H1 (cell line): ENCODE data around the gene ZCCHC12. TPM values are rescaled to one million over a fixed set of nuclear protein-coding genes. Genes with fewer than 3 reads are reported as not detected.

Experiments used
- CTCF ChIA-PET: fragments of 300-600 bp; sonication (Branson Sonifier 250); formaldehyde crosslinking; loops from one replicate; lab custom pipeline; 2021; ENCODE audit not compliant: partially characterized antibody; lab: Charles Lee
- POLR2A ChIA-PET: fragments of 300-600 bp; sonication (Branson Sonifier 250); formaldehyde crosslinking; loops from one replicate; lab custom pipeline; 2021; ENCODE audit warnings: inconsistent platforms; ENCODE audit not compliant: partially characterized antibody; lab: Charles Lee
- DNase-seq, 2 experiments: peaks; one replicate each; pipeline versions ENCODE4 v3.0.0 to v3.0.0-alpha.2; 2010 to 2022; ENCODE audit warnings: low spot score in 2 of 2, low read depth in 1 of 2, mixed read lengths in 1 of 2
- FAIRE-seq: peaks from 2 replicates; lab custom pipeline; 2011; peaks lifted over from hg19 to GRCh38; lab: Jason Lieb, UNC
- H2AFZ ChIP-seq: 2 replicates; pipeline ENCODE4 v1.8.1; 2012; ENCODE audit warnings: low read length, inconsistent platforms
- H2AK5ac ChIP-seq: 2 replicates; pipeline ENCODE4 v1.6.1; 2013; ENCODE audit warnings: low read depth, low read length
- H2BK120ac ChIP-seq: replicated peaks from 2 replicates; pipeline ENCODE3; 2013; ENCODE audit warnings: low read depth, low read length, inconsistent platforms
- H2BK12ac ChIP-seq: 2 replicates; pipeline ENCODE4 v1.6.1; 2013; ENCODE audit warnings: low read depth, low read length
- H2BK15ac ChIP-seq: 2 replicates; pipeline ENCODE4 v1.6.1; 2013; ENCODE audit warnings: low read length
- H2BK20ac ChIP-seq: 2 replicates; pipeline ENCODE4 v1.6.1; 2013; ENCODE audit warnings: low read length
- H2BK5ac ChIP-seq: 2 replicates; pipeline ENCODE4 v1.6.1; 2013; ENCODE audit warnings: low read depth, low read length
- H3K14ac ChIP-seq: 2 replicates; pipeline ENCODE4 v1.6.1; 2013; ENCODE audit warnings: inconsistent platforms; ENCODE audit not compliant: insufficient read length
- H3K18ac ChIP-seq: 2 replicates; pipeline ENCODE4 v1.6.1; 2013; ENCODE audit warnings: low read length; ENCODE audit errors: extremely low read depth
- H3K23ac ChIP-seq: 2 replicates; pipeline ENCODE4 v1.6.1; 2013; ENCODE audit warnings: inconsistent platforms; ENCODE audit not compliant: insufficient read length
- H3K23me2 ChIP-seq: 2 replicates; pipeline ENCODE4 v1.6.1; 2013; ENCODE audit warnings: low read depth, low read length
- H3K27ac ChIP-seq: 2 replicates; pipeline ENCODE4 v1.6.1; 2011; ENCODE audit warnings: low read depth, low read length, inconsistent platforms
- H3K27me3 ChIP-seq, 4 experiments: replicated peaks in 1 of 4; 1 replicate in 1 of 4; 2 replicates in 3 of 4; pipeline versions ENCODE4 v1.6.1 to v1.8.1; 2011 to 2013; ENCODE audit warnings: low read length in 3 of 4, mild to moderate bottlenecking in 3 of 4, inconsistent platforms in 2 of 4, mixed read lengths in 2 of 4, moderate library complexity in 1 of 4; ENCODE audit not compliant: control insufficient read depth in 3 of 4, insufficient read depth in 3 of 4; ENCODE audit errors: extremely low read depth in 1 of 4
- H3K36me3 ChIP-seq, 4 experiments: 2 replicates each; pipeline versions ENCODE4 v1.6.1 to v1.8.1; 2011 to 2013; ENCODE audit warnings: mild to moderate bottlenecking in 4 of 4, low read length in 3 of 4, moderate library complexity in 2 of 4, control low read depth in 1 of 4, inconsistent platforms in 1 of 4; ENCODE audit not compliant: insufficient read depth in 4 of 4, control insufficient read depth in 2 of 4
- H3K4ac ChIP-seq: replicated peaks from 2 replicates; pipeline ENCODE3; 2013; ENCODE audit warnings: low read length, low read depth, mixed read lengths, inconsistent platforms; ENCODE audit not compliant: insufficient read length
- H3K4me1 ChIP-seq, 4 experiments: replicated peaks in 1 of 4; 1 replicate in 1 of 4; 2 replicates in 3 of 4; pipeline versions ENCODE4 v1.6.1 to v1.8.1; 2011 to 2013; ENCODE audit warnings: low read length in 3 of 4, inconsistent platforms in 2 of 4, mixed read lengths in 1 of 4; ENCODE audit not compliant: insufficient read depth in 4 of 4, control insufficient read depth in 3 of 4
- H3K4me2 ChIP-seq, 2 experiments: 2 replicates each; pipeline versions ENCODE4 v1.6.1 to v1.8.1; 2011 to 2013; ENCODE audit warnings: low read depth in 2 of 2, low read length in 2 of 2, control low read depth in 1 of 2, inconsistent platforms in 1 of 2, mild to moderate bottlenecking in 1 of 2; ENCODE audit not compliant: insufficient read depth in 1 of 2
- H3K4me3 ChIP-seq, 4 experiments: fragments of 200-600, 300-600 bp in 1 of 4; sonication (generic), shearing (Covaris generic), sonication (Bioruptor Twin) in 1 of 4; 2 replicates each; pipeline versions ENCODE4 v1.5.1 to v1.8.1; 2011 to 2016; ENCODE audit warnings: low read length in 4 of 4, low read depth in 3 of 4, control low read depth in 2 of 4, inconsistent platforms in 2 of 4, mild to moderate bottlenecking in 2 of 4, mixed read lengths in 1 of 4, moderate library complexity in 1 of 4; ENCODE audit not compliant: insufficient read depth in 2 of 4; ENCODE audit errors: extremely low read depth in 1 of 4
- H3K56ac ChIP-seq: replicated peaks from 2 replicates; pipeline ENCODE3; 2013; ENCODE audit warnings: low read depth, mild to moderate bottlenecking, mixed read lengths, low read length, inconsistent platforms; ENCODE audit not compliant: insufficient read length
- H3K79me1 ChIP-seq: 2 replicates; pipeline ENCODE4 v1.6.1; 2013; ENCODE audit warnings: low read depth, low read length, control low read depth
- H3K79me2 ChIP-seq, 2 experiments: 2 replicates each; pipeline versions ENCODE4 v1.6.1 to v1.8.1; 2012 to 2013; ENCODE audit warnings: low read length in 2 of 2, mild to moderate bottlenecking in 2 of 2, inconsistent platforms in 1 of 2; ENCODE audit not compliant: insufficient read depth in 2 of 2, control insufficient read depth in 1 of 2
- H3K9ac ChIP-seq, 4 experiments: replicated peaks in 1 of 4; 1 replicate in 1 of 4; 2 replicates in 3 of 4; pipeline versions ENCODE4 v1.6.1 to v1.8.1; 2011 to 2013; ENCODE audit warnings: low read depth in 3 of 4, low read length in 3 of 4, control low read depth in 2 of 4, mild to moderate bottlenecking in 2 of 4, moderate library complexity in 2 of 4, inconsistent platforms in 1 of 4; ENCODE audit errors: extremely low read depth in 1 of 4
- H3K9me3 ChIP-seq, 2 experiments: 2 replicates each; pipeline versions ENCODE4 v1.6.1 to v1.8.1; 2012 to 2013; ENCODE audit warnings: mild to moderate bottlenecking in 2 of 2, moderate library complexity in 2 of 2, control low read depth in 1 of 2, inconsistent platforms in 1 of 2, low read depth in 1 of 2, low read length in 1 of 2, mixed read lengths in 1 of 2; ENCODE audit not compliant: insufficient read depth in 2 of 2
- H4K20me1 ChIP-seq, 2 experiments: replicated peaks in 1 of 2; 2 replicates each; pipeline versions ENCODE3 to v1.8.1; 2011 to 2013; ENCODE audit warnings: inconsistent platforms in 2 of 2, low read length in 2 of 2, mild to moderate bottlenecking in 1 of 2; ENCODE audit not compliant: insufficient read depth in 2 of 2, control insufficient read depth in 1 of 2
- H4K5ac ChIP-seq: 2 replicates; pipeline ENCODE4 v1.6.1; 2013; ENCODE audit warnings: low read length, low read depth, mixed read lengths, inconsistent platforms; ENCODE audit not compliant: insufficient read length
- H4K8ac ChIP-seq: 2 replicates; pipeline ENCODE4 v1.8.0; 2013; ENCODE audit warnings: mild to moderate bottlenecking, moderate library complexity, low read length, inconsistent platforms; ENCODE audit not compliant: insufficient read depth; ENCODE audit errors: extremely low read depth
- H4K91ac ChIP-seq: replicated peaks from 2 replicates; pipeline ENCODE3; 2013; ENCODE audit warnings: low read length, mixed read lengths, inconsistent platforms; ENCODE audit not compliant: insufficient read length
- CHD1 ChIP-seq: IDR thresholded peaks from 2 replicates; pipeline ENCODE4 v1.6.1; 2012; ENCODE audit warnings: low read depth, low read length, improper control_type of control experiment
- E2F6 ChIP-seq: IDR thresholded peaks from 2 replicates; pipeline ENCODE4 v1.6.1; 2012; ENCODE audit warnings: inconsistent platforms
- FOSL1 ChIP-seq: IDR thresholded peaks from 2 replicates; pipeline ENCODE4 v1.6.1; 2011; ENCODE audit warnings: mild to moderate bottlenecking, low read depth, low read length, moderate library complexity; ENCODE audit not compliant: insufficient read depth
- PHF8 ChIP-seq: fragments of 200-600 bp; sonication (generic); conservative IDR thresholded peaks from 2 replicates; pipeline ENCODE4 v1.7.1; 2012; ENCODE audit warnings: low read depth, mild to moderate bottlenecking, inconsistent platforms, low read length, moderate library complexity
- TEAD4 ChIP-seq: IDR thresholded peaks from 2 replicates; pipeline ENCODE4 v1.6.1; 2012; ENCODE audit warnings: low read depth, low read length, inconsistent platforms, mixed read lengths
- WGBS, 2 experiments: shearing (Covaris generic) in 1 of 2; methylation state at CpG; one replicate each; pipeline versions ENCODE4 v1.1.6 to v1.1.7; 2013 to 2015; ENCODE audit warnings: low lambda C conversion rate in 2 of 2, mixed read lengths in 2 of 2, inconsistent platforms in 1 of 2, low coverage in 1 of 2, missing lambda C conversion rate in 1 of 2; ENCODE audit not compliant: insufficient replicate concordance in 2 of 2, insufficient coverage in 1 of 2, insufficient read length in 1 of 2; ENCODE audit errors: extremely low coverage in 1 of 2, missing lambda C conversion rate in 1 of 2; 5-methylcytosine and 5-hydroxymethylcytosine counted together
- polyA plus RNA-seq, 7 experiments: library from polyadenylated mRNA; depleted of rRNA in 3 of 7; stranded (reverse) in 5 of 7; unstranded in 2 of 7; fragments of >200 nt in 5 of 7; fragments of 200-250 nt in 2 of 7; gene quantifications; 1 replicate in 5 of 7; 2 replicates in 1 of 7; 4 replicates in 1 of 7; pipeline versions ENCODE4 v1.2.1 to v1.2.3, GENCODE V29; 2011 to 2013; ENCODE audit warnings: missing spikeins in 2 of 7, mixed read lengths in 2 of 7
- total RNA-seq: library from RNA; stranded (reverse); fragmentation: NEBNext Ultra II Directional; extraction: Animal tissue kit (Norgen Biotek cat#: 25700); gene quantifications from 2 replicates; pipeline ENCODE4 v1.2.1, GENCODE V29; 2021

The ZCCHC12 gene
- total and polyA plus RNA-seq, 2 of the 8 experiments (the other 6 are each of a cell fraction or from before 2014, with no cell fraction given): 0.76 to 1.3 TPM

DNA sequence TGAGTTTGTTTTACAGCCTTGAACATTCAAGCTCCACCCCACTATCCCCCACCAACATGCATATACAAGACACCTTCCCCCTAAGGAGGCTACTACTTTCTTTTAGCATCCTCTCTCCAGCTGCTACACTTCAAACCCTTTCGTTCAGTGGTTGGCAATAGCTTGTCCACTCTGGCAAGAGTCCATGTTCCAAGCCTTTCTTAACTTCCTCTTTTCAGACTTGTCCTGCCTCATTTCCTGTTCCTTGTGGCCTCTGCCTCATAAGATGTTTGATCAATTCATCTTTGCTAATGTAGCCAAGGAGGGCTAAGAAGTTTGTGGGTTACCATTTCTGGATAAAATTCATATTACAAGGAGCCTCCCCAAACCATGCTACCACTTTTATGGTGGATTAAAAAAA is 20.8 kb upstream of the ZCCHC12 start:
- Histone ChIP-seq H3K23ac (no peak overlapping the region), H3K4ac (no peak overlapping the region), H3K4me3 (no peak overlapping the region)
- DNase-seq: no peak
- POLR2A ChIA-PET: no interaction called here
- TF ChIP-seq TEAD4: no peak
- TF ChIP-seq CHD1: no peak
- TF ChIP-seq PHF8: no peak
- TF ChIP-seq E2F6: no peak
- no peak for TF ChIP-seq FOSL1
- TF ChIP-seq, all 59 proteins: peak for 0
- no peak overlapping the region for H3K18ac ChIP-seq
- H2BK5ac ChIP-seq: no peak overlapping the region
- no peak overlapping the region for H3K27ac ChIP-seq
- no peak overlapping the region for H2BK120ac ChIP-seq
- H2BK12ac ChIP-seq: no peak overlapping the region
- CTCF ChIA-PET: interaction anchor here (1.2 to 2.0 kb wide), 2 partner anchors 8 to 40 kb away, joined by 3 to 6 read pairs; no protein-coding TSS in a partner anchor
- H3K4me1 ChIP-seq: no peaks in the 10 kb centered on the region
- no peak overlapping the region for H3K56ac ChIP-seq
- H3K23me2 ChIP-seq: no peaks in the 10 kb centered on the region
- no peak overlapping the region for H4K91ac ChIP-seq
- H4K8ac ChIP-seq: no peak overlapping the region
- no peak overlapping the region for H2AK5ac ChIP-seq
- no peak overlapping the region for H2AFZ ChIP-seq
- H3K27me3 ChIP-seq: no peaks in the 10 kb centered on the region
- WGBS, 2 experiments: 100% methylated on average over 1 of the region's 1 CpG; no CpG with 5 or more reads in 1 of the 2 experiments
- no peak overlapping the region for H2BK15ac ChIP-seq
- no peak overlapping the region for H3K4me2 ChIP-seq
- H3K36me3 ChIP-seq: no peaks in the 10 kb centered on the region
- no peaks in the 10 kb centered on the region; a peak in 1 of 4 replicates for H3K9me3 ChIP-seq
- no peak overlapping the region for H2BK20ac ChIP-seq
- H3K79me2 ChIP-seq: no peaks in the 10 kb centered on the region
- no peaks in the 10 kb centered on the region for H3K79me1 ChIP-seq
- H4K5ac ChIP-seq: no peak overlapping the region
- no peak overlapping the region for H3K14ac ChIP-seq
- H4K20me1 ChIP-seq: no peaks in the 10 kb centered on the region
- H3K9ac ChIP-seq: no peak overlapping the region
- no peak for FAIRE-seq
